GM23338 (cell line): ENCODE measurements around the gene ZBTB44. TPM values are rescaled to one million over a fixed set of nuclear protein-coding genes. Genes with fewer than 3 reads are reported as not detected.

Experiments used
- ATAC-seq: fragments of 200-7000 bp; cut with Tn5 transposase; 3 replicates; pipeline ENCODE4 v1.9.1; 2020
- DNase-seq: peaks from one replicate; pipeline ENCODE4 v3.0.0-alpha.2; 2015; ENCODE audit warnings: low spot score
- H2AFZ ChIP-seq: fragments of 200-600 bp; sonication (generic); 2 replicates; pipeline ENCODE4 v1.8.0; 2016; ENCODE audit warnings: antibody characterized with exemption, mild to moderate bottlenecking, moderate library complexity
- H3F3A ChIP-seq: fragments of 200-600 bp; sonication (generic); replicated peaks from 2 replicates; pipeline ENCODE4 v1.8.0; 2017; ENCODE audit warnings: antibody characterized with exemption, mixed run types, low read depth
- H3K27ac ChIP-seq: fragments of 200-600 bp; sonication (generic); 2 replicates; pipeline ENCODE4 v1.6.1; 2016; ENCODE audit warnings: low read depth
- H3K27me3 ChIP-seq: fragments of 200-600 bp; sonication (generic); 2 replicates; pipeline ENCODE4 v1.8.0; 2016; ENCODE audit warnings: mild to moderate bottlenecking, mixed run types, moderate library complexity; ENCODE audit not compliant: insufficient read depth
- H3K36me3 ChIP-seq: fragments of 200-600 bp; sonication (generic); 2 replicates; pipeline ENCODE4 v1.8.0; 2016; ENCODE audit warnings: mild to moderate bottlenecking; ENCODE audit not compliant: insufficient read depth
- H3K4me1 ChIP-seq: fragments of 200-600 bp; sonication (generic); 2 replicates; pipeline ENCODE4 v1.8.0; 2016; ENCODE audit warnings: mild to moderate bottlenecking, moderate library complexity; ENCODE audit not compliant: insufficient read depth
- H3K4me2 ChIP-seq: fragments of 200-600 bp; sonication (generic); 2 replicates; pipeline ENCODE4 v1.7.1; 2017; ENCODE audit warnings: mixed run types
- H3K4me3 ChIP-seq: fragments of 200-600 bp; sonication (generic); 2 replicates; pipeline ENCODE4 v1.6.1; 2016; ENCODE audit warnings: mixed run types
- H3K79me2 ChIP-seq: fragments of 200-600 bp; sonication (generic); replicated peaks from 2 replicates; pipeline ENCODE4 v1.8.0; 2017; ENCODE audit warnings: mild to moderate bottlenecking; ENCODE audit not compliant: insufficient read depth
- H3K9me2 ChIP-seq: fragments of 200-600 bp; sonication (generic); 2 replicates; pipeline ENCODE4 v1.8.0; 2017; ENCODE audit not compliant: insufficient read depth
- H4K20me1 ChIP-seq: fragments of 200-600 bp; sonication (generic); replicated peaks from 2 replicates; pipeline ENCODE4 v1.8.0; 2017; ENCODE audit warnings: mild to moderate bottlenecking; ENCODE audit not compliant: insufficient read depth
- H3K27ac Mint-ChIP-seq: 2 replicates; pipeline ENCODE4 v1.8.0; 2020; ENCODE audit warnings: inconsistent platforms, mild to moderate bottlenecking, moderate library complexity, mixed read lengths
- H3K27me3 Mint-ChIP-seq: 3 replicates; pipeline ENCODE4 v1.8.0; 2022; ENCODE audit warnings: low read depth, mild to moderate bottlenecking, moderate library complexity, mixed read lengths, inconsistent platforms; ENCODE audit not compliant: insufficient read depth, poor library complexity
- H3K36me3 Mint-ChIP-seq: 3 replicates; pipeline ENCODE4 v1.8.0; 2021; ENCODE audit warnings: low read depth, mild to moderate bottlenecking, inconsistent platforms, moderate library complexity, mixed read lengths
- H3K4me1 Mint-ChIP-seq: 3 replicates; pipeline ENCODE4 v1.8.0; 2020; ENCODE audit warnings: mild to moderate bottlenecking, inconsistent platforms, mixed read lengths
- H3K4me3 Mint-ChIP-seq: 3 replicates; pipeline ENCODE4 v1.8.0; 2021; ENCODE audit warnings: moderate library complexity, mild to moderate bottlenecking, inconsistent platforms, mixed read lengths
- H3K9me3 Mint-ChIP-seq: 3 replicates; pipeline ENCODE4 v1.8.0; 2020; ENCODE audit warnings: moderate library complexity, mild to moderate bottlenecking, inconsistent platforms, mixed read lengths
- EZH2phosphoT487 ChIP-seq: fragments of 200-600 bp; sonication (generic); IDR thresholded peaks from one replicate; pipeline ENCODE4 v1.8.1; 2018; ENCODE audit warnings: antibody characterized with exemption; ENCODE audit not compliant: unreplicated experiment
- STAT1 ChIP-seq: IDR thresholded peaks from one replicate; pipeline ENCODE4 v1.6.1; 2016; ENCODE audit warnings: antibody characterized with exemption; ENCODE audit not compliant: unreplicated experiment
- polyA plus RNA-seq: library from polyadenylated mRNA; unstranded; fragments of >200 nt; fragmentation: Nextera tagmentation; extraction: Ambion mirVana; gene quantifications from 2 replicates; pipeline ENCODE4 v1.2.1, GENCODE V29; 2016
- total RNA-seq: library from RNA; depleted of rRNA; stranded (reverse); fragments of >200 nt; shearing (Covaris generic); gene quantifications from 2 replicates; pipeline ENCODE4 v1.2.3, GENCODE V29; 2014
- TF ChIP-seq, protein P1 (sequence below): IDR thresholded peaks from 2 replicates; pipeline ENCODE4 v1.6.1; 2016; ENCODE audit warnings: antibody characterized with exemption
- TF ChIP-seq, protein P2 (sequence below), 2 experiments: fragments of 200-600 bp in 1 of 2; sonication (generic) in 1 of 2; conservative IDR thresholded peaks; 2 replicates each; pipeline versions ENCODE4 v1.5.1 to v1.6.1; 2016 to 2017; ENCODE audit warnings: antibody characterized with exemption in 2 of 2, low read depth in 2 of 2, mild to moderate bottlenecking in 2 of 2, moderate library complexity in 1 of 2
- TF ChIP-seq, protein P3 (sequence below): fragments of 250-450 bp; sonication (Bioruptor Pico); IDR thresholded peaks from 2 replicates; pipeline ENCODE4 v1.5.0; 2020; ENCODE audit warnings: mild to moderate bottlenecking, moderate library complexity

ZBTB44 gene
- total and polyA plus RNA-seq, 2 experiments from 2014 or later = 61.2 to 102 TPM

DNA sequence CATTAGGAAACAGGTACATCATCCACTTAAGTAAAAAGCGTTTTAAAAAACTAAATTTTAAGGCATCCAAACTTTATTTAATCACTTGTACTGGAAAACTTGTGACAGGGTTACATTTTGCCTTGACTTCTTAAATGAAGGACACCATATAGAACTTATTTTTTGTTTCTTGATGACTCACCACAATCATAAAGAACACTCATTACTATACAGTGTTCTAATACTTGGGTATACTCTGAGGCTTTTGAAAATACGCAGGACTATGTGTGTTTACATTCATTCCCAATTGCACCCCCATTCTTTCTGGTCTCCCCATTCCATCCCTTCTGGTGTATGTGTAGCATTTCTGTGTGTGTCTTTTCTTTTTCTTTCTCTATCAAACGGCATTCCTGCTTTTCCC lies 69.9 kb downstream of the ZBTB44 start:
- no peaks in the 10 kb centered on the region for H3K36me3 ChIP-seq
- ATAC-seq = no peak
- peaks cover 28% of the 10 kb centered on the region for H3K4me1 Mint-ChIP-seq
- no peaks in the 10 kb centered on the region for H3F3A ChIP-seq
- no peak for DNase-seq
- peaks cover 5% of the 10 kb centered on the region for H4K20me1 ChIP-seq
- no peaks in the 10 kb centered on the region for H3K9me3 Mint-ChIP-seq
- H3K4me2 ChIP-seq = no peak overlapping the region
- TF ChIP-seq EZH2phosphoT487 (no peak), STAT1 (no peak)
- TF ChIP-seq, protein P1, sequence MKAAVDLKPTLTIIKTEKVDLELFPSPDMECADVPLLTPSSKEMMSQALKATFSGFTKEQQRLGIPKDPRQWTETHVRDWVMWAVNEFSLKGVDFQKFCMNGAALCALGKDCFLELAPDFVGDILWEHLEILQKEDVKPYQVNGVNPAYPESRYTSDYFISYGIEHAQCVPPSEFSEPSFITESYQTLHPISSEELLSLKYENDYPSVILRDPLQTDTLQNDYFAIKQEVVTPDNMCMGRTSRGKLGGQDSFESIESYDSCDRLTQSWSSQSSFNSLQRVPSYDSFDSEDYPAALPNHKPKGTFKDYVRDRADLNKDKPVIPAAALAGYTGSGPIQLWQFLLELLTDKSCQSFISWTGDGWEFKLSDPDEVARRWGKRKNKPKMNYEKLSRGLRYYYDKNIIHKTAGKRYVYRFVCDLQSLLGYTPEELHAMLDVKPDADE = no peak
- TF ChIP-seq, protein P2, sequence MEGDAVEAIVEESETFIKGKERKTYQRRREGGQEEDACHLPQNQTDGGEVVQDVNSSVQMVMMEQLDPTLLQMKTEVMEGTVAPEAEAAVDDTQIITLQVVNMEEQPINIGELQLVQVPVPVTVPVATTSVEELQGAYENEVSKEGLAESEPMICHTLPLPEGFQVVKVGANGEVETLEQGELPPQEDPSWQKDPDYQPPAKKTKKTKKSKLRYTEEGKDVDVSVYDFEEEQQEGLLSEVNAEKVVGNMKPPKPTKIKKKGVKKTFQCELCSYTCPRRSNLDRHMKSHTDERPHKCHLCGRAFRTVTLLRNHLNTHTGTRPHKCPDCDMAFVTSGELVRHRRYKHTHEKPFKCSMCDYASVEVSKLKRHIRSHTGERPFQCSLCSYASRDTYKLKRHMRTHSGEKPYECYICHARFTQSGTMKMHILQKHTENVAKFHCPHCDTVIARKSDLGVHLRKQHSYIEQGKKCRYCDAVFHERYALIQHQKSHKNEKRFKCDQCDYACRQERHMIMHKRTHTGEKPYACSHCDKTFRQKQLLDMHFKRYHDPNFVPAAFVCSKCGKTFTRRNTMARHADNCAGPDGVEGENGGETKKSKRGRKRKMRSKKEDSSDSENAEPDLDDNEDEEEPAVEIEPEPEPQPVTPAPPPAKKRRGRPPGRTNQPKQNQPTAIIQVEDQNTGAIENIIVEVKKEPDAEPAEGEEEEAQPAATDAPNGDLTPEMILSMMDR (conservative IDR thresholded peaks at IDR 0.05; ENCODE audit: low read depth in 2 of 2) = no peak
- TF ChIP-seq, protein P3, sequence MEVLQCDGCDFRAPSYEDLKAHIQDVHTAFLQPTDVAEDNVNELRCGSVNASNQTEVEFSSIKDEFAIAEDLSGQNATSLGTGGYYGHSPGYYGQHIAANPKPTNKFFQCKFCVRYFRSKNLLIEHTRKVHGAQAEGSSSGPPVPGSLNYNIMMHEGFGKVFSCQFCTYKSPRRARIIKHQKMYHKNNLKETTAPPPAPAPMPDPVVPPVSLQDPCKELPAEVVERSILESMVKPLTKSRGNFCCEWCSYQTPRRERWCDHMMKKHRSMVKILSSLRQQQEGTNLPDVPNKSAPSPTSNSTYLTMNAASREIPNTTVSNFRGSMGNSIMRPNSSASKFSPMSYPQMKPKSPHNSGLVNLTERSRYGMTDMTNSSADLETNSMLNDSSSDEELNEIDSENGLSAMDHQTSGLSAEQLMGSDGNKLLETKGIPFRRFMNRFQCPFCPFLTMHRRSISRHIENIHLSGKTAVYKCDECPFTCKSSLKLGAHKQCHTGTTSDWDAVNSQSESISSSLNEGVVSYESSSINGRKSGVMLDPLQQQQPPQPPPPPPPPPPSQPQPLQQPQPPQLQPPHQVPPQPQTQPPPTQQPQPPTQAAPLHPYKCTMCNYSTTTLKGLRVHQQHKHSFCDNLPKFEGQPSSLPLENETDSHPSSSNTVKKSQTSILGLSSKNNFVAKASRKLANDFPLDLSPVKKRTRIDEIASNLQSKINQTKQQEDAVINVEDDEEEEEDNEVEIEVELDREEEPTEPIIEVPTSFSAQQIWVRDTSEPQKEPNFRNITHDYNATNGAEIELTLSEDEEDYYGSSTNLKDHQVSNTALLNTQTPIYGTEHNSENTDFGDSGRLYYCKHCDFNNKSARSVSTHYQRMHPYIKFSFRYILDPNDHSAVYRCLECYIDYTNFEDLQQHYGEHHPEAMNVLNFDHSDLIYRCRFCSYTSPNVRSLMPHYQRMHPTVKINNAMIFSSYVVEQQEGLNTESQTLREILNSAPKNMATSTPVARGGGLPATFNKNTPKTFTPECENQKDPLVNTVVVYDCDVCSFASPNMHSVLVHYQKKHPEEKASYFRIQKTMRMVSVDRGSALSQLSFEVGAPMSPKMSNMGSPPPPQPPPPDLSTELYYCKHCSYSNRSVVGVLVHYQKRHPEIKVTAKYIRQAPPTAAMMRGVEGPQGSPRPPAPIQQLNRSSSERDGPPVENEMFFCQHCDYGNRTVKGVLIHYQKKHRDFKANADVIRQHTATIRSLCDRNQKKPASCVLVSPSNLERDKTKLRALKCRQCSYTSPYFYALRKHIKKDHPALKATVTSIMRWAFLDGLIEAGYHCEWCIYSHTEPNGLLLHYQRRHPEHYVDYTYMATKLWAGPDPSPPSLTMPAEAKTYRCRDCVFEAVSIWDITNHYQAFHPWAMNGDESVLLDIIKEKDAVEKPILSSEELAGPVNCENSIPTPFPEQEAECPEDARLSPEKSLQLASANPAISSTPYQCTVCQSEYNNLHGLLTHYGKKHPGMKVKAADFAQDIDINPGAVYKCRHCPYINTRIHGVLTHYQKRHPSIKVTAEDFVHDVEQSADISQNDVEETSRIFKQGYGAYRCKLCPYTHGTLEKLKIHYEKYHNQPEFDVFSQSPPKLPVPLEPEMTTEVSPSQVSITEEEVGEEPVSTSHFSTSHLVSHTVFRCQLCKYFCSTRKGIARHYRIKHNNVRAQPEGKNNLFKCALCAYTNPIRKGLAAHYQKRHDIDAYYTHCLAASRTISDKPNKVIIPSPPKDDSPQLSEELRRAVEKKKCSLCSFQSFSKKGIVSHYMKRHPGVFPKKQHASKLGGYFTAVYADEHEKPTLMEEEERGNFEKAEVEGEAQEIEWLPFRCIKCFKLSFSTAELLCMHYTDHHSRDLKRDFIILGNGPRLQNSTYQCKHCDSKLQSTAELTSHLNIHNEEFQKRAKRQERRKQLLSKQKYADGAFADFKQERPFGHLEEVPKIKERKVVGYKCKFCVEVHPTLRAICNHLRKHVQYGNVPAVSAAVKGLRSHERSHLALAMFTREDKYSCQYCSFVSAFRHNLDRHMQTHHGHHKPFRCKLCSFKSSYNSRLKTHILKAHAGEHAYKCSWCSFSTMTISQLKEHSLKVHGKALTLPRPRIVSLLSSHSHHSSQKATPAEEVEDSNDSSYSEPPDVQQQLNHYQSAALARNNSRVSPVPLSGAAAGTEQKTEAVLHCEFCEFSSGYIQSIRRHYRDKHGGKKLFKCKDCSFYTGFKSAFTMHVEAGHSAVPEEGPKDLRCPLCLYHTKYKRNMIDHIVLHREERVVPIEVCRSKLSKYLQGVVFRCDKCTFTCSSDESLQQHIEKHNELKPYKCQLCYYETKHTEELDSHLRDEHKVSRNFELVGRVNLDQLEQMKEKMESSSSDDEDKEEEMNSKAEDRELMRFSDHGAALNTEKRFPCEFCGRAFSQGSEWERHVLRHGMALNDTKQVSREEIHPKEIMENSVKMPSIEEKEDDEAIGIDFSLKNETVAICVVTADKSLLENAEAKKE = no peak
- peaks cover 2% of the 10 kb centered on the region for H3K27me3 Mint-ChIP-seq
- no peak overlapping the region for H3K4me3 ChIP-seq
- no peak overlapping the region for H3K27ac ChIP-seq
- H3K36me3 Mint-ChIP-seq = no peaks in the 10 kb centered on the region
- H3K4me3 Mint-ChIP-seq = no peak overlapping the region
- peaks cover 6% of the 10 kb centered on the region for H3K4me1 ChIP-seq
- peaks cover 48% of the 10 kb centered on the region for H3K79me2 ChIP-seq
- H3K9me2 ChIP-seq = no peaks in the 10 kb centered on the region
- no peak overlapping the region for H2AFZ ChIP-seq
- H3K27ac Mint-ChIP-seq = no peak overlapping the region
- no peaks in the 10 kb centered on the region for H3K27me3 ChIP-seq
